Endometrial microvascular endothelial cells (primary cell): ENCODE measurements around the gene POGZ. TPM values are rescaled to one million over a fixed set of nuclear protein-coding genes. Genes with fewer than 3 reads are reported as not detected.
"Not testable (repeated sequence)": the region's sequence is repeated elsewhere in the genome, so short reads cannot be mapped to it uniquely, and the experiment has no call there.

Source experiments
- in situ Hi-C: cut with HindIII; loops from 2 replicates; pipeline ENCODE4 v1.10.0; 2017; ENCODE audit warnings: low sequenced_read_pairs, low pct_unique_long_range_greater_than_20kb; ENCODE audit errors: inconsistent ontology term
- total RNA-seq: library from RNA; depleted of rRNA; stranded (reverse); fragments of >200 nt; gene quantifications from one replicate; pipeline ENCODE4 v1.2.3, GENCODE V29; 2015; ENCODE audit errors: inconsistent ontology term

The POGZ gene
- total RNA-seq, 1 donor from 2014 or later: 19.2 TPM

DNA sequence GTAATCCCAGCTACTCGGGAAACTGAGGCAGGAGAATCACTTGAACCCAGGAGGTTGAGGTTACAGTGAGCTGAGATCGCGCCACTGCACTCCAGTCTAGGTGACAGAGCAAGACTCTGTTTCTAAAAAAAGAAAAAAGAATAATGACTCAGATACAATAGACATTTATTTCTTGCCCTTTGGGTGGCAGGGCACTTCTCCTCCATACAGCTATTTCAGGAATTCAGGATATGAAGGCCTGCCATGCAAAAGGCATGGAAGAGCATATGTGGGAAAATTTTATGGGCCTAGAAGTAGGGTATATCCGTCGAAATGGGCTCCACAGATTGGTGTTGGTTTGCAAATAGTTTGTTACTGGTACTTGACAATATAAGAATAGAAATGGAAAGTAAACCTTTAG, 20.2 kb upstream of the POGZ start:
- in situ Hi-C loops: no loop called here

DNA sequence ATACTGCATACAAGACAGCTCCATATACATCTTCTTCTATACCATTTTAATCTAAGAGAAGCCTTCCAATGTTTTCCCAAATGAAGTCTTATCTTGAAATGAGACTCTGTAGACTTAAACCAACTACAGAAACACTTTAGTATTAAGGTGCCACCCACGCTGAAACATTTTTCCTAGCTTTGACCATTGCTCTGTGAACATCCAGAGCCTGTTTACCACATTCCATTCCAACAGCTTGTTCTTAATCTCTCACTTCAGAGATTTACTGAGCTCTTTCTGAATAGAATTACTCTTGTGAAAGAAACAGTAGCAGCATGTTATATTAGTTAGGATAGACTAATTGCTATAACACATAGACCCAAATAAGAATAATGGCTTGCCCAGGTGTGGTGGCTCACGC, 19.6 kb upstream of the POGZ start:
- in situ Hi-C loops: no loop called here

DNA sequence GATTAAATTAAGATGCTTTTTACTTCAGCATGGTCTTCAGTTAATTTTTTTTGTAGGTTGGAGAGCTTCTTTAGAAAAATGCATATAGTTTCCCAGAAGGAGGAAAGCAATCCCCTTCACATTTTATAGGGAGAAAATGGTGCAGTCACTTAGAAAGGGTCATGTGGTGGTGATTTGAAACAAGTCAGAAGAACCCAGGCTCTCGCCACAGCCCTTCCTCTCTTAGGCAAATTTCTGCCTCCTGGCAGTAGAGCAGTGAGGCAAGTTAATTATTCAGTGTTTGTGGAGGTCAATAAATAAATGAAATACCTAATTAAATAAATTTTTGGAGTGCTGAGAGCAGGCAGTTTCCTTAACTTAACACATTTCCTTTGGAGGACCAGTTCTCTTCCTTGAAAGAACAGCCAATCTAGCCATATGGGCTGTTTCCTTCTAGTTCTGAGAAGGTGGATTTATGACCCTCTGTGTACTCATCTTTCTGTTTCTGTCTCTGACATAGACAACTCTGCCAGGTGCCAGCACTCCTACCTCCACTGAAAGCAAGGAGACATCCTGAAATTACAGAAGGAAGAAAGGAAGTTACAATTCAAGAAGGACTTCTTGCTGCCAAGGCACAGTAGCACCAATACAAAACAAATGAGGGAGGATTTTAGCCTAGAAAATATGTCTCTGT, 19.0 kb upstream of the POGZ start:
- in situ Hi-C loops: no loop called here

DNA sequence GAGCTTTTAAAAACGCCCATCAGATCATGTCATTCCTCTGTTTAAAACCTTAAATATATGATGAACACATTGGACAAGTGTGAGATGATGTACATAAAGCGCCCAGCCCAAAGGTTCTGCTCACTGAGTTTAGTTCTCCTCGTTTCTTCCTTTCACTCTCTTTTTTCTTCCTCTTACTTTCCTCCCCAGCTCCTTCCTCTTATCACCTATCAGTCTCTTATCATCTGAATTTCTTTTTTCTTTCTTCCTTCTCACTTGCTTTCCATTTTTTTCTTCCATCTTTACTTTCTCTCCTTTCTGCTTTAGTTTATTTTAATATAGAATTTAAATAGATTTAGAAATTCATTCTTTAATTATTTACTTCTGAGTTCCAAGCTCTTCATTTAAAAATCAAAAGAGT, 17.8 kb upstream of the POGZ start:
- in situ Hi-C loops: no loop called here

DNA sequence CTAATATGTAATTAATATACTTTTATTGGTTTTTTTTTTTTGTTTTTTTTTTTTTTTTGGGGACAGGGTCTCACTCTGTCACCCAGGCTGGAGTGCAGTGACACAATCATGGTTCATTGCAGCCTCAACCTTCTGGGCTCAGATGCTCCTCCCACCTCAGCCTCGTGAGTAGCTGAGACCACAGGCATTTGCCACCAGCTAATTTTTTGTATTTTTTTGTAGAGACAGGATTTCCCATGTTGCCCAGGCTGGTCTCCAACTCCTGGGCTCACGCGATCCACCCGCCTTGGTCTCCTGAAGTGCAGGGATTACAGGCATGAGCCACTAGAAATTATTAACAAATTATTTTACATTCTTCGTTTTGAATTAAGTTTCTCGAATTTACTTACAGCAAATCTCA, 16.8 kb upstream of the POGZ start:
- in situ Hi-C loops: no loop called here

DNA sequence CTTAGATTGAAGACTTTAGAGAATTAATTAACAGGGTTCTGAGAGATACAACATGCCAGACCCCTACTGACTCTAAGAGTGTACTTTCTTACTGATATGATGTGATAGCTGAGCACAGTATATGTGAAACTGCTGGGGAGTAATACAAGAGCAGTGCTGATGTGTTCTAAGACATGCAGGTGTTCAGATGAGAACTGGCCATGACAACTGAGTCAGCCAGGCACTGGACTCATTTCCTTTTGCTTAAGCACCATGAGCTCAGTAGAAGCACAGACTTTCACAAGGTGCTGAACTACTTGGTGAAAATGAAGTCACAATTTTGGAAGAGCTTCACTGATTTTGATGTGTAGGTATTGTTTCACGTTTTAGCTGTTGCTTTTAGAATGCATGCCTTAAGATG, 15.9 kb upstream of the POGZ start:
- in situ Hi-C loops: no loop called here

DNA sequence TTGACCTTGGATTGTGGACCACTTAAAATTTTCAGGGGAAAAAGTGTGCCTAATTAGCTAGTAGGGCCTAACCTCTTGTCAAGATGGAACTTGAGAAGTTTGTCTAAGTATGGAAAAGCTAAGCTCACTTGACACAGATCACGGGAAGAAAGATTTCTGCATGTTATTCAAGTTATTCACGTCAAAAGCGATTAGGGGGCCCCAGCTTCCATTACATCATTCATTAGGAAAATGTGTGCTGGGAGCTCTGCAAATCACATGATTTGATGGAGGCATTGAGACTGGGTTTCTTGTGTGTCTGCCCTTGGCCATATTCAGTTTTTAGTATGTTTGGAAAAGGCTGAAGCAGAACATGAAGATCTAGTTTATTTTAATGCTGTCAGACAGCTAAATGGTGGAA, 15.5 kb upstream of the POGZ start:
- in situ Hi-C loops: no loop called here

DNA sequence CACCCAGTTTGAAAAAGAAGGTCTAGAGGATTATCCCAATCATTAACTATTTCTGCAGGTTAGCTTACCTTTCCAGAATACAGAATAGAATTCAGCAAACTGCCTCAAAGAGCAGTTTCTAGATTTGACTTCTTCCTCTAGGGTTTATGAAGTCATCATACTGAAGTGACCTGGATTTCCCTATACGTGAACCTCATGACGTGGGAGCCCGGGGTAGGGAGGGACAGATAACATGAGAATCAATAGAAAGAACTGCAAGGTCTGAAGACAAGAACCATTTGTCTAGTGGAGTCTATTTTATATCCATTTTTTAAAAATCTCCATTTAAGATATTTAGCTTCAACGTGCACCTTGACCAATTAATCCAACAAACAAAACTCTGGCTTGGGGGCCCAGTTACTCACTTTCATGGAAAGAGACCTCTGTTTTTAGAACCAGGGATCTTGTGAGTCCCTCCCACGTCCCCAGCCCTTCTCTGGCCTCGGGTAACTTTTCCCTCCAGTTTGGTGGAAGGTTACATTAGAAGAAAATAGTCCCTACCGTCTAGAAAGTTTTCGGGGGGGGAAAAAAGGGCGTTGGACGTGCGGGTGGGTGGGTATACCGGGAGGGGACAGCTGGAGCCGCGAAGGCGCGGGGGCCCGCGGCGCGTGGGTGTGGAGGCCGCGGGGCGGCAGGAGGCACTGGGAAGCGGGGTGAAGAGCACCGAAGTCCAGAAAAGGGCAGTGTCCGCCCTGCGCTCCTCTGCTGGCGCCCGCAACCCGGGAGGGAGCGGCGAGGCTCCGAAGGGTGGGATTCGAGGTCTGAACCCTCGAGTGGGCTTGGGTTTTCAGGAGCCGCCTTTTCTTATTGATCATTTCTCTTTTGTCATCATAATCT, 13.8 kb upstream of the POGZ start:
- in situ Hi-C loops: no loop called here

DNA sequence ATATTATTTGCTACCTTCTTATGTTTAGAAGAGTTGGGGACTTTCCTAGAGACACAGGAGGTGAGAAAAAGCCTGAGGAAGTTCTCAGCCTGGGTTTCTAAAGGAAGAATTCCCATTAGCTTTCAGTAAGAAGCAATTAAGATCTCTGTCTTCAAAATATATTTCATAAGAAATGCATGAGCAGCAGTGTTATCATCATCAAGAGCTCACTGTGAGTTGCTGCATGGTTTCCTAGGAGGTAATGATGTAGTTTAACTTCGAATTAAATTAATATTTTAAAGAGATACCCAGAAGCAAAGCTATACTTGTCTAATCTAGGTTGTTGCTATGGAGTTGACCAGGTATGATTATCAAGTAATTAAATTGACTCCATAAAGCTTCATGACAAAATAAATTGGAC, 5.7 kb upstream of the POGZ start:
- in situ Hi-C loops: no loop called here

DNA sequence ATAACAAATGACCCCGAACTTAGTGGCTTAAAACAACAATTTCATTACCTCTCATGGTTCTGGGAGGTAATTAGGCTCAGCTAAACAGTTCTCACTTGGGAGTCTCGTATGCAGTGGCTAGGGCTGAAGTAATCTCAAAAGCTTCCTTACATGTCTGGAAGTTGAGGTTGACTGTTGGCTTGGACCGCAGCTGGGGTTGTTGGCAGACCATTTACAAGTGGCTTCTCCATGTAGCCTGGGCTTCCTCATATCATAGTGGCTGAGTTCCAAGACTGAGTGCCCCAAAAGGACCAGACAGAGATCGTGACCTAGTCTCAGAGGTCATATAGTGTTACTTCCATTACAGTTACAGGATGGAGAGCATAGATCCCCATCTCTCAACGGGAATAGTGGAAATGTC, 2.4 kb upstream of the POGZ start:
- in situ Hi-C loops: no loop called here

DNA sequence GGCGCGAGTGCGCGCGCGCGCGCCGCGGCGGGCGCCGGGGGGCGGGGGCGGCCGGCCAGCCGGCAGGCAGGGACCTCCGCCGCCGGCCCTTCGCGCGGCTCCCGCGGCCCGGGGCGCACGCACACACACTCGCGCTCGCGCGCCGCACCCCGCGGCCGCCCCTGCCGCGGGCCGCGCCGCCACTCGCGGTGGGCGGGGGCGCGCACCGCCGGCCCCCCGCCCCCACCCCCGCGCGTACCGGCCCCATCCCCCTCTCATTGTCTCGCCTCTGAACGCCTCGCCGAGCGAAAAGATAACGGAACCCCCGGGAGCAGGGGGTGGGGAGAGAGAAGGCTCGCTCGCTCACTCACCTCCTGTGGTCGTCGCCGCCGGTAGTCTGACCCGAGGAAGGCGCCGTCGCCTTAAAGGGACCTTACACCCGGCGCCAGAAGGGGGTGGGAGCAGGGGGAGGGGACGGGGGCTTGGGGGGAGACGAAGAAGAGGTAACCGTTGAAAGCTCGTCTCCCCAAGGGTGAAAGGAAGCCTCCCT, 428 bp downstream of the POGZ start:
- in situ Hi-C loops: no loop called here

DNA sequence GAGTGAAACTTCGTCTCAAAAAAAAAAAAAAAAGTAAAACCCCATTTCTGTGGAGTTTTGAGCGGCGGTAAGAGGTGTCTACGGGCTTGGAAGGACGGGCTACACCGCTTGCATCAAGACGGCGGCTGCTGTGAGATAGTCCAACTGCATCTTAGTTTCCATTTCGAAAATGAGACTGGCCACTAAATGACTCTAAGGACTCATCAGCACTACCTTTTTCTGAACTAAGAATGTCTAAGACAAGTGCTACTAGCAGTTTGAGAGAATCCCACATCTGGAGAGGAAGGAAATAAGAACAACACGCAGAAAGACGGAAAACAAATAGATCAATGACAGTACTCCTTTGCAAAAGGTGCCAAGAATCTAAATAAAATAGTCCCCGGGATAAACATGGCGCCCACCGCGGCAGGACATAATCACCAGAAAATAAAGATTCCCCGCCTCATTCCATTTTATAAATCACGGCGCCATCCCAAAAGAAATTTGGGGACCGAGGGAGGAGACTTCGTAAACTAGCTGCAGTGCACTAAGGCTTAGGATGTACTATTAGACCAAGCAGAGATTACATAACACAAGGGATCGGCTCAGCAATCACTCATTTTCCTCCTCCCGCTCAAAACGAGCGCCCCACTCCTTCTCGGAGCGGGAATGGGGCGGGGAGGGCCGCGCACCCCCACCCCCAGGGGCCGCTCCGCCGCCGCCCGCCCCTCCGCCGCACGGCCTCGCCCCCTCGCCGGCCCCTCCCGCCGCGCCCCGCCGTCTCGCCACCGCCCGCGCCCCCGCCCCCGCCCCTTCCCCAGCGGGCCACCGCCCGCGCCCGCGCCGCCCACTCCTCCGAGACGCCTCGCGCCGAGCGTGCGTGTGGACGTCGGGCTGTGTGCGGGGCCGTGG, 1.1 kb downstream of the POGZ start:
- in situ Hi-C loops: no loop called here

DNA sequence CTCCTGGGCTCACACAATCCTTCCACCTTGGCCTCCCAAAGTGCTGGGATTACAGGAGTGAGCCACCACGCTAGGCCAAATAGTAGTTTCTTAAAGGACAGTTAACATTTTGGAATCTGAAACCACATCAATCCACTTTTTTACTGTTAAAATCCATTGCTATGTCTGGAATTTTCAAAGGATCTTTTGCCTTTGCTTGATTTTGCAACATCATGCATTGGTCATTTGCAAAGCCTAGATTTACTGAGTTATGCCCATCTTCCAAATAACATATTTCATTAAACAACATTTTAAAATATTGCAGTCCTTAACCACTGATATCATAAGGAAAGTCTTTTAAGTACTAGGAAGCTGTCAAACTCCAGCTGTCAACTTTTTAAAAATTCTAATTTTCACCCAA, 3.3 kb downstream of the POGZ start:
- in situ Hi-C loops: no loop called here

DNA sequence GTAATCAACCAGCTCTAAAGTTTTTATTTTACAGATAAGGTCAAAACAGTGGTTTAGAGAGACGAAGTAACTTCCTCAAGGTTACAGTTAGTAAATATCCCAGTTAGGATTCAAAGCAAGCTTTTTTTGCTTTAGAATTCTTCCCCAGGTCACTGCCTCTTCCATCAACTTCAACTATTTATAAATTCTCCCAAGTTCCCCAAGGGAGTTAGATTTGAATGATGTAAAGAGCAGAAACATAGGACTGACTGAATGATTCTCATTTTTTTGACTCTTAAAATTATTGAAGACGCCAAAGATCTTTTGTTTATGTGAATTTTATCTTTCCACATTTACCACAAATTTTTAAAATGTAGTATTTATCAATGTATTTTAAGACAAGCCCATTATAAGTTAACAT, 4.1 kb downstream of the POGZ start:
- in situ Hi-C loops: no loop called here

DNA sequence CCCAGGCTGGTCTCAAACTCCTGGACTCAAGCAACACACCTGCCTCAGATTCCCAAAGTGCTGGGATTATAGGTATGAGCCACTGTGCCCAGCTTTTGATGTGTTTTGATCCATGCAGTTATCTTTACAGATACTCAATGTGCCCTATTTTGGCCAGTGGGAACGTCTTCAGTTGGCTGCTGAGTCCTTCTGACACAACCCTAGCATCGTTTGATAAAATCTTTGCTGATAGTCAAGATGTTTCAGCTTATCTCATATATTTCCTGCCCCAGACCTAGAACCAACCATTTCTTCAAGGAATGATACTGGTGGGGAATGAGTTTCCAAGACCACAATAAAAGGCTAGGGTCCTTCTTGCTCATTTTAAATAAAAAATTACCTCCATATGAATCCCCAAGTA, 11.6 kb downstream of the POGZ start:
- in situ Hi-C loops: no loop called here

DNA sequence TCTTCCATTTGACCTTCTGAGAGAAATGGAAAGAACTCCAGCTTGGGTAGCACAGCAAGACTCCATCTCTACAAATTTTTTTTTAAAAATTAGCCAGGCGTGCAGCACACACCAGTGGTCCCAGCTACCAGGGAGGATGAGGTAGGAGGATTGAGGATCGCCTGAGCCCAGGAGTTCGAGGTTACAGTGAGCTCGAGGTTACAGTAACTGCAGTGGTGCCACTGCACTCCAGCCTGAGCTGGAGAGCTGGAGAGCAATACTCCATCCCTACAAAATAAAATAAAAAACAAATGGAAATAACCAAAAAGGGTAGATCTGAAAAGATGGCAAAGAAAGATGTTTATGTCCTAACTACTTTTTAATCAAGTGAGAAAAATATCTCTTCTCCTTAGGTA, 14.5 kb downstream of the POGZ start:
- in situ Hi-C loops: no loop called here

DNA sequence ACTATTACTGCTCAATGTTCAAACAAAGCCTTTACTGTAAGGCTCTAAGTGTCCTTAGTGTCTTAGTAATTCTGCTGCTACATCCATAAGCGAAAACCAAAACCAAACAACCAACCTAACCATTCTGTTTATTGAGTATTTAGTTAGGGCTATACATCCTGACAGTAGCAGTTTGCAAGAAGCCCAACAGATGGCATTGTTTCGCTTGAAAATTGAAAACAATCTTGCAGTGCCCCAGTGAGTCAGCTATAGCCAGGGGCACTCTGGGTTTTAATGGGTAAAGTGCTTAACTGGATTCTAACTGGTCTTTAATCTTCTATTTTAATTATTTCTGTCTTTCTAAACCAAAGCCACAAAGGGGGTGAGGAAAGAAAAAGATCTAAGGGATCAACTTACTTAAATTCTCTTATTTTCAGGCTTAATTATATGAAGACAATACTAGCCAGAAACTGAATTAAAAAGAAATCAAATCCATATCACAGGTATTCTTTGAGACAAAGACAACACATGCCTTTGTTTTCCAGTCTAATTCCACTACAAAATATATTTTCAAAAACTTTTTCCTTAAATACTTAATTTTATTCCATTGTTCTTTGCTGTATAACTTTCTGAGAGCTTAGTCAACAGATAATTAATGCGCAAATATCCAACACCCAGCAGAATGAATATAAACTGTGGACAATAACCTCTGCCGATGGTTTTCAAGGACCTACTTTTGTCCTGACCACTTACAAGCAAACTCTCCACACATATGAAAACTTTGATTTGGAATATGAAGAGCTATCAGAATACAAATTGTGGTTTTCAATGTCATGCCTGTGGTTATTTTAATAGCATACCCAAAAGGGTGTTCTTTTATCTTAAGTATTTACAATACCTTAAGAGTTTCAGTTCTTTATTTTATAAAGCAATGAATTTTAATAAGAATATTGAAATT, 15.2 kb downstream of the POGZ start:
- in situ Hi-C loops: no loop called here

DNA sequence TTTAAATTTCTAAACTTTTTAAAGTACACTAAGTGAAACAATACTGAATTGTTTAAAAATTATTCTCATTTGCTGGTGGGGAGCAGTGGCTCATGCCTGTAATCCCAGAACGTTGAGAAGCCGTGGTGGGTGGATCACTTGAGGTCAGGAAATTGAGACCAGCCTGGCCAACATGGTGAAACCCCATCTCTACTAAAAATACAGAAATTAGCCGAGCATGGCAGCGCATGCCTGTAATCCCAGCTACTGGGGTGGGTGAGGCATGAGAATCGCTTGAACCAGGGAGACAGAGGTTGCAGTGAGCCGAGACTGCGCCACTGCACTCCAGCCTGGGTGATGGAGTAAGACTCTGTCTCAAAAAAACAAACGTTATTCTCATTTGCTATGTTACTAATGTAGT, 21.9 kb downstream of the POGZ start:
- in situ Hi-C loops: not testable (repeated sequence)
